ENCODE data around the gene ARHGEF19.

ARHGEF19 gene

GRCh38 chr1:16207318-16208269 is 4.9 kb downstream of the ARHGEF19 start:
- Mint-ChIP-seq H3K4me3 (peak overlapping the region; percentile 84), H3K4me1 (peaks cover 10% of the 10 kb centered on the region), H3K9me3 (no peaks in the 10 kb centered on the region), H3K27ac (peak overlapping the region; percentile 88), H3K27me3 (peaks cover 2% of the 10 kb centered on the region), H3K36me3 (peaks cover 8% of the 10 kb centered on the region)
- DNase-seq (ENCODE audit: low spot score in 2 of 2) (no peak), ATAC-seq (ENCODE audit: low read depth) (no peak)

DNA sequence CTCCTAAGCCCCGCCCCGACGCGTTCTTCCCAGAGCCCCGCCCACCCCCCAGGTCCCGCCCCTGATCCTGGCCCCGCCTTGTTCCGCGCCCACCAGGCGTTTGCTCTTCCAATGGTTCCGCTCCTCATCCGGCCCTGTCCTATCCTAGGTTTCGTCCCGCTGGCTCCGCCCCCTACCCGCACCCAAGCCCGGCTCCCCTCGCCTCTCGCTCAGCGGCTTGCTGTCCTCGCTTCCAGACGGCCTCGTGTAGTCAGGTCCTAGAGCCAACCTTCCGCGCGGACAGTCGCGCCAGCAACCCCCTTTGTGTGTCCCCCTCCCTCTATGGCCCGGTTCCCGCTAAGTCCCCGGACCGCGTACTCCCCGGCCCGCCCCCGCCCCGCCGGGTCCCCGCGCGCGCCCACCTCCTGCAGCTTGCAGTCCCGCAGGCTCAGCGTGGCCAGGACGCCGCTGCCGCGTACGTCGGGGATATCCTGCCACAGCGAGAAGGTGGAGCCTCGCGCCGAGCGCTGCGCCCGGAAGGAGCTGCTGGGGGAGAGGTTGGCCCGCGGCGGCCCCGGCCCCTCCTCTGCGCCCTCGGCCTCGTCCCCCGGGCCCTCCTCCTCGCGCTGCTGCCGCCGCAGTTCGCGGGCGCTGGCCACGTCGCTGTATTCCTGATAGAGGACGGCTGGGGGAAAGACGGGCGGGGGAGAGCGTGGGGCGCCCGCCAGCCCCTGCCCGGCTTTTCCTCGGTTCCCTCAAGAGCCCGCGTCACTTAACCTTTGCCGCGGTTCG is 5.7 kb downstream of the ARHGEF19 start:
- peaks cover 8% of the 10 kb centered on the region for H3K36me3 Mint-ChIP-seq
- no peaks in the 10 kb centered on the region for H3K9me3 Mint-ChIP-seq
- DNase-seq (ENCODE audit: low spot score in 2 of 2), result peak; percentile 85 to 87
- peak overlapping the region; percentile 88 for H3K27ac Mint-ChIP-seq
- peak overlapping the region; percentile 84 for H3K4me3 Mint-ChIP-seq
- no peaks in the 10 kb centered on the region for H3K27me3 Mint-ChIP-seq
- peaks cover 10% of the 10 kb centered on the region for H3K4me1 Mint-ChIP-seq
- peak; percentile 92 for ATAC-seq (ENCODE audit: low read depth)

- H3K4me1 Mint-ChIP-seq, result peaks cover 10% of the 10 kb centered on the region
- no peaks in the 10 kb centered on the region for H3K27me3 Mint-ChIP-seq
- H3K27ac Mint-ChIP-seq, result peak overlapping the region; percentile 88
- peak; percentile 3 for ATAC-seq (ENCODE audit: low read depth)
- H3K4me3 Mint-ChIP-seq, result peak overlapping the region; percentile 84
- H3K36me3 Mint-ChIP-seq, result peaks cover 8% of the 10 kb centered on the region
- H3K9me3 Mint-ChIP-seq, result no peaks in the 10 kb centered on the region
- peak in 1 of 2 donors; percentile 47 for DNase-seq (ENCODE audit: low spot score in 2 of 2)
These were observed 6.4 kb downstream of the ARHGEF19 start for GRCh38 chr1:16205891-16206546.

- ATAC-seq (ENCODE audit: low read depth) (no peak), DNase-seq (ENCODE audit: low spot score in 2 of 2) (no peak)
- Mint-ChIP-seq H3K4me1 (peaks cover 10% of the 10 kb centered on the region), H3K36me3 (peaks cover 8% of the 10 kb centered on the region), H3K9me3 (no peaks in the 10 kb centered on the region), H3K27ac (no peak overlapping the region), H3K27me3 (no peaks in the 10 kb centered on the region), H3K4me3 (no peak overlapping the region)
These were observed 7.1 kb downstream of the ARHGEF19 start for GRCh38 chr1:16205334-16205671.

- Mint-ChIP-seq H3K9me3 (no peaks in the 10 kb centered on the region), H3K27ac (no peak overlapping the region), H3K36me3 (peaks cover 9% of the 10 kb centered on the region), H3K4me3 (peak overlapping the region; percentile 65), H3K4me1 (peaks cover 11% of the 10 kb centered on the region), H3K27me3 (no peaks in the 10 kb centered on the region)
- no peak for DNase-seq (ENCODE audit: low spot score in 2 of 2)
- ATAC-seq (ENCODE audit: low read depth), result no peak
These were observed 7.7 kb downstream of the ARHGEF19 start for GRCh38 chr1:16204634-16205333.

- Mint-ChIP-seq H3K9me3 (no peaks in the 10 kb centered on the region), H3K36me3 (peaks cover 10% of the 10 kb centered on the region), H3K4me1 (peaks cover 12% of the 10 kb centered on the region), H3K27me3 (no peaks in the 10 kb centered on the region), H3K27ac (no peak overlapping the region), H3K4me3 (peak overlapping the region; percentile 65)
- DNase-seq (ENCODE audit: low spot score in 2 of 2) (no peak), ATAC-seq (ENCODE audit: low read depth) (no peak)
These were observed 8.2 kb downstream of the ARHGEF19 start for GRCh38 chr1:16204216-16204615.

- Mint-ChIP-seq H3K4me1 (peaks cover 14% of the 10 kb centered on the region), H3K4me3 (no peak overlapping the region), H3K9me3 (no peaks in the 10 kb centered on the region), H3K27me3 (no peaks in the 10 kb centered on the region), H3K27ac (no peak overlapping the region), H3K36me3 (peaks cover 10% of the 10 kb centered on the region)
- ATAC-seq (ENCODE audit: low read depth) (no peak), DNase-seq (ENCODE audit: low spot score in 2 of 2) (no peak)
These were observed 8.9 kb downstream of the ARHGEF19 start for GRCh38 chr1:16203550-16203949.

- Mint-ChIP-seq H3K36me3 (peaks cover 10% of the 10 kb centered on the region), H3K4me1 (peaks cover 14% of the 10 kb centered on the region), H3K27me3 (no peaks in the 10 kb centered on the region), H3K4me3 (no peak overlapping the region), H3K9me3 (no peaks in the 10 kb centered on the region), H3K27ac (no peak overlapping the region)
- DNase-seq (ENCODE audit: low spot score in 2 of 2) (no peak), ATAC-seq (ENCODE audit: low read depth) (no peak)
These were observed 9.9 kb downstream of the ARHGEF19 start for GRCh38 chr1:16202281-16203210.

GRCh38 chr1:16199700-16200099 is 12.8 kb downstream of the ARHGEF19 start:
- ATAC-seq (ENCODE audit: low read depth) (no peak), DNase-seq (ENCODE audit: low spot score in 2 of 2) (no peak)
- Mint-ChIP-seq H3K4me3 (no peak overlapping the region), H3K36me3 (peaks cover 12% of the 10 kb centered on the region), H3K9me3 (no peaks in the 10 kb centered on the region), H3K4me1 (peaks cover 6% of the 10 kb centered on the region), H3K27ac (no peak overlapping the region), H3K27me3 (no peaks in the 10 kb centered on the region)

GRCh38 chr1:16199157-16199501 is 13.3 kb downstream of the ARHGEF19 start:
- Mint-ChIP-seq H3K27ac (peak overlapping the region; percentile 4), H3K9me3 (no peaks in the 10 kb centered on the region), H3K36me3 (peaks cover 13% of the 10 kb centered on the region), H3K27me3 (no peaks in the 10 kb centered on the region), H3K4me1 (peaks cover 5% of the 10 kb centered on the region), H3K4me3 (no peak overlapping the region)
- DNase-seq (ENCODE audit: low spot score in 2 of 2) (no peak), ATAC-seq (ENCODE audit: low read depth) (no peak)

- Mint-ChIP-seq H3K27ac (peak overlapping the region; percentile 4), H3K9me3 (no peaks in the 10 kb centered on the region), H3K4me1 (peaks cover 5% of the 10 kb centered on the region), H3K27me3 (no peaks in the 10 kb centered on the region), H3K4me3 (no peak overlapping the region), H3K36me3 (peaks cover 10% of the 10 kb centered on the region)
- no peak for ATAC-seq (ENCODE audit: low read depth)
- no peak for DNase-seq (ENCODE audit: low spot score in 2 of 2)
These were observed 13.9 kb downstream of the ARHGEF19 start for GRCh38 chr1:16198444-16199156.

DNA sequence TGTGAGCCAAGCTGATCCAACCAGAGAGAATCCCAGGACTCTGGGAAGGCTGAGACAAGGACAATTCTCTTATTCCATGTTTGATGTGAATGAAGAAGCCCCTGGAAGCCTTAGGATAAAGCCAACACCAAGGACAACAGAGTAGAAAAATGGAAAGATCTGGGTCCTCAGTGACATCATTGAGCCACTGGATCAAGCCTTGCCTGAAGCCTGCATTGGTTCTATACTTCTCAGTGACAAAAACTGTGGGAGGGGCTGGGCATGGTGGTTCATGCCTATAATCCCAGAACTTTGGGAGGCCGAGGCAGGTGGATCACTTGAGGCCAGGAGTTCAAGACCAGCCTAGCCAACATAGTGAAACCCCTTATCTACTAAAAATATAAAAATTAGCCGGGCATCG is 15.6 kb downstream of the ARHGEF19 start:
- Mint-ChIP-seq H3K27me3 (no peaks in the 10 kb centered on the region), H3K4me3 (no peak overlapping the region), H3K27ac (no peak overlapping the region), H3K4me1 (peaks cover 5% of the 10 kb centered on the region), H3K36me3 (peaks cover 6% of the 10 kb centered on the region), H3K9me3 (no peaks in the 10 kb centered on the region)
- DNase-seq (ENCODE audit: low spot score in 2 of 2) (no peak), ATAC-seq (ENCODE audit: low read depth) (no peak)
